Stimulated activated CD4-positive, alpha-beta T cell treated with anti-CD3 and anti-CD28 coated beads, Interleukin-4, amount 100 ng/mL, for 48 hours (primary cell): ENCODE results near the gene NNT.
A peak's percentile ranks its signal among the peaks of the same experiment; 100 is the strongest.
"Not testable (repeated sequence)": the region's sequence is repeated elsewhere in the genome, so short reads cannot be mapped to it uniquely, and the experiment has no call there.

ENCODE experiments used
- DNase-seq, 2 donors: peaks; one replicate each; pipeline ENCODE4 v3.0.0-alpha.2; 2020; ENCODE audit warnings: low read depth in 2 of 2

Gene NNT

GRCh38 chr5:43602461-43603343 lies at the start of gene NNT:
NNT (plus strand) TSS chr5:43603180; CDS start chr5:43609196, 6,016 bp downstream.
- DNase-seq = peak; percentile 67 to 78

GRCh38 chr5:43553381-43553780 lies 49.6 kb upstream of the NNT start:
- DNase-seq = no peak

- no peak for DNase-seq
Measured at GRCh38 chr5:43554497-43554896, 48.5 kb upstream of the NNT start.

GRCh38 chr5:43555895-43556606 lies 46.9 kb upstream of the NNT start:
- DNase-seq = peak; percentile 34 to 45

- not testable (repeated sequence) for DNase-seq
Measured at GRCh38 chr5:43556607-43556856, 46.4 kb upstream of the NNT start.

GRCh38 chr5:43556857-43557542 lies 46.0 kb upstream of the NNT start, which contains the start of gene PAIP1:
PAIP1 (minus strand) TSS chr5:43557077; CDS start chr5:43556846, 231 bp downstream.
- peak; percentile 62 to 80 for DNase-seq

GRCh38 chr5:43560128-43560527 lies 42.9 kb upstream of the NNT start:
- DNase-seq = no peak

GRCh38 chr5:43561356-43561755 lies 41.6 kb upstream of the NNT start:
- no peak for DNase-seq

- no peak for DNase-seq
Measured at GRCh38 chr5:43563321-43563720, 39.7 kb upstream of the NNT start.

- no peak for DNase-seq
Measured at GRCh38 chr5:43564289-43564850, 38.6 kb upstream of the NNT start.

- DNase-seq = no peak
Measured at GRCh38 chr5:43565043-43565442, 37.9 kb upstream of the NNT start.

- no peak for DNase-seq
Measured at GRCh38 chr5:43567967-43568366, 35.0 kb upstream of the NNT start.

GRCh38 chr5:43569236-43569746 lies 33.7 kb upstream of the NNT start:
- no peak for DNase-seq

GRCh38 chr5:43570450-43571158 lies 32.4 kb upstream of the NNT start:
- DNase-seq = no peak

GRCh38 chr5:43571237-43571636 lies 31.7 kb upstream of the NNT start:
- DNase-seq = no peak

- DNase-seq = no peak
Measured at GRCh38 chr5:43572357-43572756, 30.6 kb upstream of the NNT start.

- DNase-seq = no peak
Measured at GRCh38 chr5:43573058-43573457, 29.9 kb upstream of the NNT start.

- DNase-seq = not testable (repeated sequence)
Measured at GRCh38 chr5:43580402-43581210, 22.4 kb upstream of the NNT start.

GRCh38 chr5:43581398-43581797 lies 21.6 kb upstream of the NNT start:
- DNase-seq = no peak
